Psoas muscle (tissue), 8 donors: Measurements from ENCODE around the gene KCTD6. TPM values are rescaled to one million over a fixed set of nuclear protein-coding genes. Genes with fewer than 3 reads are reported as not detected.
A peak's percentile ranks its signal among the peaks of the same experiment; 100 is the strongest.

Experiments used
- ATAC-seq, 4 donors: fragments of 200-7000 bp; cut with Tn5 transposase; one replicate each; pipeline ENCODE4 v1.9.1; 2020; ENCODE audit warnings: moderate library complexity in 3 of 4, mild to moderate bottlenecking in 2 of 4
- DNase-seq, 2 donors: peaks; one replicate each; pipeline ENCODE4 v3.0.0-alpha.2; 2020
- H3K27ac ChIP-seq: fragments of 200-600 bp; one replicate; pipeline ENCODE4 v1.8.0; 2022
- H3K27me3 ChIP-seq, 3 donors: fragments of 200-600 bp in 1 of 3; one replicate each; pipeline versions ENCODE4 v1.6.1 to v1.8.0; 2013 to 2022; ENCODE audit warnings: low read length in 2 of 3, mild to moderate bottlenecking in 2 of 3, moderate library complexity in 1 of 3; ENCODE audit not compliant: insufficient read depth in 3 of 3
- H3K36me3 ChIP-seq, 2 donors: fragments of 200-600 bp in 1 of 2; one replicate each; pipeline versions ENCODE4 v1.6.1 to v1.8.0; 2013 to 2022; ENCODE audit warnings: low read depth in 1 of 2, mild to moderate bottlenecking in 1 of 2, moderate library complexity in 1 of 2; ENCODE audit not compliant: insufficient read depth in 1 of 2
- H3K4me1 ChIP-seq: fragments of 200-600 bp; one replicate; pipeline ENCODE4 v1.8.0; 2022
- H3K4me3 ChIP-seq: fragments of 200-600 bp; one replicate; pipeline ENCODE4 v1.8.0; 2022; ENCODE audit warnings: mild to moderate bottlenecking
- H3K9me3 ChIP-seq: fragments of 200-600 bp; one replicate; pipeline ENCODE4 v1.8.0; 2022
- CTCF ChIP-seq: fragments of 200-600 bp; IDR thresholded peaks from one replicate; pipeline ENCODE4 v1.8.0; 2022; ENCODE audit warnings: antibody characterized with exemption
- WGBS, 3 donors: extraction: QIAGEN DNeasy Blood & Tissue Kit; methylation state at CpG; one replicate each; pipeline versions ENCODE4 v1.1.6 to v1.1.7; 2013; 5-methylcytosine and 5-hydroxymethylcytosine counted together
- intact Hi-C, 2 donors: fragments of 100-400 bp; cut with DNase I; formaldehyde crosslinking; loops; one replicate each; pipeline versions ENCODE4 v1.11.0 to v1.14.2; 2022
- long read RNA-seq, 2 donors: library from polyadenylated mRNA; unstranded; transcript quantifications; one replicate each; pipeline ENCODE4 v2.0.0, GENCODE V29; 2021
- polyA plus RNA-seq, 3 donors: library from polyadenylated mRNA; stranded (reverse); fragments of 200-250 nt; gene quantifications; one replicate each; pipeline ENCODE4 v1.2.3, GENCODE V29; 2013
- total RNA-seq, 4 donors: library from RNA; stranded (reverse); fragmentation: NEBNext Ultra II Directional in 2 of 4; extraction: Animal tissue kit (Norgen Biotek cat#: 25700) in 2 of 4; gene quantifications; one replicate each; pipeline versions ENCODE4 v1.2.1 to v1.2.4, GENCODE V29; 2021 to 2023
- donor health status: healthy with polysubstance abuse.
- donor health status: DM: no; HTN: no; CAD: no; lungs with moderate emphysema.
- donor health status: Bipolar disorder and iron deficiency.
- donor health status: healthy.
- donor health status: DM: yes; HTN: yes; CAD: no.
- donor health status: DM: no; HTN: no; CAD: no.
- donor health status: DM: no; HTN: no; CAD: no.
- donor health status: DM: yes; HTN: yes; CAD: no.

Gene KCTD6
- total RNA-seq = 10 to 100 TPM in 1 of 4 donors, 1 to 10 TPM in 3; 5.8 to 11.0 (median 6.9) TPM
- polyA plus RNA-seq = 1 to 10 TPM; 2.6 to 9.8 (median 6.5) TPM
- long read RNA-seq, donor 1, transcript KCTD6-202 (3 exons, 1,533 nt) = major isoform, 5 of 6 reads
- long read RNA-seq, donor 1, partial matches to known transcripts = 1 of 6 reads
- long read RNA-seq, donor 1, other reads (novel, unspliced or antisense) = 0 of 6 reads
- long read RNA-seq, donor 2, transcript KCTD6-202 (3 exons, 1,533 nt) = major isoform, 22 of 26 reads
- long read RNA-seq, donor 2, partial matches to known transcripts = 1 of 26 reads
- long read RNA-seq, donor 2, other reads (novel, unspliced or antisense) = 1 of 26 reads

- 1% methylated on average over 50 to 104 of the region's 104 CpGs for WGBS, 3 donors
- Histone ChIP-seq H3K9me3 (no peaks in the 10 kb centered on the region), H3K36me3 (no peaks in the 10 kb centered on the region), H3K27ac (peak within 1 kb of the TSS; percentile 79), H3K4me1 (peaks cover 43% of the 10 kb centered on the region), H3K27me3 (no peaks in the 10 kb centered on the region), H3K4me3 (peak within 1 kb of the TSS; percentile 88)
- ATAC-seq (peak; percentile 96 to 97 (median 96)), DNase-seq (peak; percentile 94 to 97)
- intact Hi-C loops = loop anchor here (2.0 to 5.0 kb wide), 3 partner anchors 59 to 185 kb away; partner anchors contain the start of genes PXK (in 2 of the 2), HTD2 (in 1 of the 2), PDHB (in 1 of the 2) and RPP14 (in 1 of the 2)
- peak; percentile 68 for TF ChIP-seq CTCF
Observed at GRCh38 chr3:58491506-58492402, at the start of gene KCTD6. KCTD6 (plus strand) TSS chr3:58492096; CDS start chr3:58498756, 6,660 bp downstream.

- no peaks in the 10 kb centered on the region for H3K27me3 ChIP-seq
- H3K36me3 ChIP-seq = no peaks in the 10 kb centered on the region
- no peak overlapping the region for H3K27ac ChIP-seq
- no peaks in the 10 kb centered on the region for H3K4me1 ChIP-seq
- H3K9me3 ChIP-seq = peaks cover 17% of the 10 kb centered on the region
- 72 to 90% (median 81%) methylated on average over 1 of the region's 1 CpG for WGBS, 3 donors
- DNase-seq = no peak
- no peak for TF ChIP-seq CTCF
- intact Hi-C loops = no loop called here
- no peak for ATAC-seq
- no peak overlapping the region for H3K4me3 ChIP-seq
Observed at GRCh38 chr3:58452176-58452575, 39.7 kb upstream of the KCTD6 start.

GRCh38 chr3:58459160-58459559 is 32.7 kb upstream of the KCTD6 start:
- Histone ChIP-seq H3K36me3 (no peaks in the 10 kb centered on the region), H3K4me3 (no peak overlapping the region), H3K27ac (no peak overlapping the region), H3K9me3 (peaks cover 12% of the 10 kb centered on the region), H3K27me3 (no peaks in the 10 kb centered on the region), H3K4me1 (peaks cover 13% of the 10 kb centered on the region)
- intact Hi-C loops = no loop called here
- DNase-seq (no peak), ATAC-seq (no peak)
- TF ChIP-seq CTCF = no peak
- 76 to 88% (median 85%) methylated on average over 4 of the region's 4 CpGs for WGBS, 3 donors

- 61 to 65% (median 61%) methylated on average over 4 of the region's 4 CpGs for WGBS, 3 donors
- H3K4me3 ChIP-seq = no peak overlapping the region
- DNase-seq = no peak
- no peak overlapping the region for H3K27ac ChIP-seq
- no peaks in the 10 kb centered on the region for H3K27me3 ChIP-seq
- H3K36me3 ChIP-seq = no peaks in the 10 kb centered on the region
- H3K9me3 ChIP-seq = no peaks in the 10 kb centered on the region
- no peak for TF ChIP-seq CTCF
- peaks cover 13% of the 10 kb centered on the region for H3K4me1 ChIP-seq
- intact Hi-C loops = loop anchor here (2.0 kb wide), 1 partner anchor 70 kb away; no protein-coding TSS in a partner anchor
- ATAC-seq = peak in 1 of 4 donors; percentile 41
Observed at GRCh38 chr3:58462829-58463180, 29.1 kb upstream of the KCTD6 start.
